HCT116 (cell line): Measurements from ENCODE around the gene ATM. TPM values are rescaled to one million over a fixed set of nuclear protein-coding genes. Genes with fewer than 3 reads are reported as not detected.

Source experiments
- ATAC-seq: fragments of 200-7000 bp; cut with Tn5 transposase; 2 replicates; pipeline ENCODE4 v1.9.1; 2020; ENCODE audit warnings: mild to moderate bottlenecking, moderate library complexity
- BruUV-seq: library from RNA; stranded (reverse); fragments of 400-500 nt; replicated peaks from 2 replicates; lab custom pipeline; 2021; lab: Mats Ljungman, UMichigan
- CTCF ChIA-PET: fragments of 300-600 bp; sonication (Branson Sonifier 250); formaldehyde crosslinking; loops from one replicate; lab custom pipeline; 2021; ENCODE audit warnings: antibody characterized with exemption; lab: Charles Lee
- POLR2A ChIA-PET: fragments of 300-600, 350-600 bp; sonication (Branson Sonifier 250); formaldehyde crosslinking; loops from one replicate; lab custom pipeline; 2021; ENCODE audit warnings: antibody characterized with exemption; lab: Charles Lee
- RAD21 ChIA-PET, 2 experiments: fragments of 300-600 bp; sonication (Branson Sonifier 250); formaldehyde crosslinking; loops; one replicate each; lab custom pipeline; 2023; ENCODE audit warnings: low total read pairs in 2 of 2; ENCODE audit not compliant: uncharacterized antibody in 2 of 2, unreplicated experiment in 2 of 2, low non-redundant PET in 1 of 2; lab: Charles Lee
- DNase-seq: peaks from one replicate; pipeline ENCODE4 v3.0.0-alpha.2; 2010; ENCODE audit warnings: low read depth, low spot score
- H2AFZ ChIP-seq: fragments of 200-600 bp; shearing (Covaris generic), sonication (generic); 2 replicates; pipeline ENCODE4 v1.6.1; 2017; ENCODE audit warnings: low read depth, mixed run types, mixed read lengths, antibody characterized with exemption, low read length; ENCODE audit not compliant: poor library complexity, severe bottlenecking
- H3K27ac ChIP-seq: 2 replicates; pipeline ENCODE4 v1.5.1; 2012; ENCODE audit warnings: low read depth, low read length
- H3K27me3 ChIP-seq: fragments of 200-600 bp; sonication (generic); 2 replicates; pipeline ENCODE4 v1.6.1; 2016; ENCODE audit warnings: mixed run types, low read length, mixed read lengths; ENCODE audit not compliant: insufficient read depth
- H3K36me3 ChIP-seq, 2 experiments: fragments of 200-500 bp in 1 of 2; fragments of 200-600 bp in 1 of 2; sonication (Bioruptor generic) in 1 of 2; sonication (generic) in 1 of 2; 2 replicates each; pipeline versions ENCODE4 v1.5.1 to v1.6.1; 2014 to 2016; ENCODE audit warnings: low read length in 2 of 2, inconsistent platforms in 1 of 2, mixed read lengths in 1 of 2, mixed run types in 1 of 2; ENCODE audit not compliant: insufficient read depth in 2 of 2, control insufficient read depth in 1 of 2
- H3K4me1 ChIP-seq, 2 experiments: fragments of 200-600 bp in 1 of 2; sonication (generic) in 1 of 2; 2 replicates each; pipeline versions ENCODE4 v1.5.1 to v1.6.1; 2012 to 2017; ENCODE audit warnings: low read length in 2 of 2, inconsistent platforms in 1 of 2, mild to moderate bottlenecking in 1 of 2, mixed read lengths in 1 of 2, mixed run types in 1 of 2, moderate library complexity in 1 of 2; ENCODE audit not compliant: insufficient read depth in 2 of 2, control insufficient read depth in 1 of 2
- H3K4me2 ChIP-seq: fragments of 200-600 bp; sonication (generic); 2 replicates; pipeline ENCODE4 v1.6.1; 2017; ENCODE audit warnings: mixed run types, low read length, mixed read lengths
- H3K4me3 ChIP-seq, 2 experiments: fragments of 200-600 bp in 1 of 2; sonication (generic) in 1 of 2; replicated peaks in 1 of 2; 2 replicates each; pipeline ENCODE4 v1.5.1; 2011 to 2016; ENCODE audit warnings: low read length in 2 of 2, control low read depth in 1 of 2, low read depth in 1 of 2, mild to moderate bottlenecking in 1 of 2, mixed read lengths in 1 of 2, mixed run types in 1 of 2
- H3K79me2 ChIP-seq: fragments of 200-600 bp; sonication (generic); 2 replicates; pipeline ENCODE4 v1.6.1; 2017; ENCODE audit warnings: mild to moderate bottlenecking, mixed run types, low read length, moderate library complexity, mixed read lengths; ENCODE audit not compliant: insufficient read depth
- H3K9ac ChIP-seq: fragments of 200-600 bp; sonication (generic); 2 replicates; pipeline ENCODE4 v1.6.1; 2016; ENCODE audit warnings: low read length, mixed read lengths
- H3K9me2 ChIP-seq: fragments of 200-600 bp; sonication (generic), shearing (Covaris generic); 2 replicates; pipeline ENCODE4 v1.6.1; 2017; ENCODE audit warnings: mixed run types, mild to moderate bottlenecking, moderate library complexity; ENCODE audit not compliant: insufficient read depth
- H3K9me3 ChIP-seq, 2 experiments: fragments of 200-500 bp in 1 of 2; fragments of 200-600 bp in 1 of 2; sonication (Bioruptor generic) in 1 of 2; sonication (generic) in 1 of 2; 2 replicates each; pipeline ENCODE4 v1.6.1; 2014 to 2017; ENCODE audit warnings: low read length in 2 of 2, mixed read lengths in 2 of 2, inconsistent platforms in 1 of 2, low read depth in 1 of 2, mild to moderate bottlenecking in 1 of 2, mixed run types in 1 of 2, moderate library complexity in 1 of 2; ENCODE audit not compliant: control insufficient read depth in 1 of 2, insufficient read depth in 1 of 2
- H4K20me1 ChIP-seq: fragments of 200-600 bp; sonication (generic), shearing (Covaris generic); 2 replicates; pipeline ENCODE4 v1.6.1; 2017; ENCODE audit warnings: mixed run types, mild to moderate bottlenecking, moderate library complexity; ENCODE audit not compliant: insufficient read depth
- ATF3 ChIP-seq: IDR thresholded peaks from 2 replicates; pipeline ENCODE4 v1.6.1; 2012
- CBX3 ChIP-seq: IDR thresholded peaks from 2 replicates; pipeline ENCODE4 v1.6.1; 2012; ENCODE audit warnings: low read depth
- CEBPB ChIP-seq: IDR thresholded peaks from 2 replicates; pipeline ENCODE4 v1.6.1; 2012; ENCODE audit warnings: low read depth
- CTCF ChIP-seq, 3 experiments: fragments of 200-600 bp in 1 of 3; sonication (generic) in 1 of 3; IDR thresholded peaks in 2 of 3; conservative IDR thresholded peaks in 1 of 3; 2 replicates each; pipeline ENCODE4 v1.5.1; 2012 to 2017; ENCODE audit warnings: low read depth in 2 of 3, low read length in 2 of 3, antibody characterized with exemption in 1 of 3, borderline replicate concordance in 1 of 3, control low read depth in 1 of 3, mild to moderate bottlenecking in 1 of 3, mixed read lengths in 1 of 3, mixed run types in 1 of 3, moderate library complexity in 1 of 3; ENCODE audit not compliant: insufficient read depth in 1 of 3
- ELF1 ChIP-seq: IDR thresholded peaks from 2 replicates; pipeline ENCODE4 v1.6.1; 2012; ENCODE audit warnings: low read depth, borderline replicate concordance
- EZH2 ChIP-seq: fragments of 200-600 bp; sonication (generic); IDR thresholded peaks from 2 replicates; pipeline ENCODE4 v1.6.1; 2017; ENCODE audit warnings: antibody characterized with exemption, mixed run types
- EZH2phosphoT487 ChIP-seq: fragments of 200-600 bp; IDR thresholded peaks from 2 replicates; pipeline ENCODE4 v1.6.1; 2018; ENCODE audit warnings: antibody characterized with exemption, borderline replicate concordance
- SIN3A ChIP-seq: IDR thresholded peaks from 2 replicates; pipeline ENCODE4 v1.6.1; 2012; ENCODE audit warnings: low read depth
- ZBTB33 ChIP-seq: IDR thresholded peaks from 2 replicates; pipeline ENCODE4 v1.6.1; 2011; ENCODE audit warnings: mild to moderate bottlenecking, low read length, moderate library complexity; ENCODE audit not compliant: insufficient replicate concordance; ENCODE audit errors: extremely low read depth
- ZFX ChIP-seq: fragments of 450-650 bp; IDR thresholded peaks from 2 replicates; pipeline ENCODE4 v1.6.1; 2017
- intact Hi-C: fragments of 100-400 bp; cut with micrococcal nuclease; formaldehyde crosslinking; loops from 2 replicates; pipeline ENCODE4 v1.10.0; 2022
- total RNA-seq: library from RNA; stranded (reverse); gene quantifications from one replicate; pipeline ENCODE4 v1.2.1, GENCODE V29; 2021; ENCODE audit not compliant: unreplicated experiment

The ATM gene
- total RNA-seq, 1 experiment from 2014 or later, result 32.2 TPM

DNA sequence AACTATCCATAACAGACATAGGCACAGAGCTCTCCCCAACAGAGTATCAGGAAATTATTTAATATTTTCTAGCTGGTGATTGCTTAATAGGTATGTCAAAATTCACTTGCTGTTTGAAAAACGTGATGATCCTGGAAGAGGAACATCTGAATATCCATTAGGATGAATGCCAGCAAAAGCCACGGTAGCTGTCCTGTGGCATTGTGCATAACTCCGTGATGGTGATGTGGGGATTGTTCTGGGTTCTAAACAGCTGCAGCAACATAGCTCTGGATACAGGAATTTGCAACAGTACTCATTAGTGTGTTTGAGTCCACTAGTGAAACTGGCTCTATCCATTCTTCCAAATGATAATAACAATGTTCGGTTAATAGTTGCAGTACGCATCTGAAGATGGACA is 165.7 kb downstream of the ATM start:
- no peak overlapping the region for H3K4me2 ChIP-seq
- H3K9me2 ChIP-seq, result no peaks in the 10 kb centered on the region
- CTCF ChIA-PET, result no interaction called here
- H4K20me1 ChIP-seq, result no peaks in the 10 kb centered on the region
- H2AFZ ChIP-seq, result no peak overlapping the region
- no peak for ATAC-seq
- H3K4me1 ChIP-seq, result no peaks in the 10 kb centered on the region
- intact Hi-C loops, result no loop called here
- RAD21 ChIA-PET, result no interaction called here
- no peak overlapping the region for H3K27ac ChIP-seq
- TF ChIP-seq ZFX, result no peak
- no peak for TF ChIP-seq ZBTB33
- no peak for TF ChIP-seq ELF1
- TF ChIP-seq EZH2, result no peak
- no TSS peak for BruUV-seq
- no peaks in the 10 kb centered on the region for H3K79me2 ChIP-seq
- no peak overlapping the region for H3K4me3 ChIP-seq
- no peak overlapping the region for H3K9ac ChIP-seq
- POLR2A ChIA-PET, result no interaction called here
- no peak for DNase-seq
- no peaks in the 10 kb centered on the region for H3K36me3 ChIP-seq
- no peaks in the 10 kb centered on the region for H3K27me3 ChIP-seq
- no peaks in the 10 kb centered on the region for H3K9me3 ChIP-seq

DNA sequence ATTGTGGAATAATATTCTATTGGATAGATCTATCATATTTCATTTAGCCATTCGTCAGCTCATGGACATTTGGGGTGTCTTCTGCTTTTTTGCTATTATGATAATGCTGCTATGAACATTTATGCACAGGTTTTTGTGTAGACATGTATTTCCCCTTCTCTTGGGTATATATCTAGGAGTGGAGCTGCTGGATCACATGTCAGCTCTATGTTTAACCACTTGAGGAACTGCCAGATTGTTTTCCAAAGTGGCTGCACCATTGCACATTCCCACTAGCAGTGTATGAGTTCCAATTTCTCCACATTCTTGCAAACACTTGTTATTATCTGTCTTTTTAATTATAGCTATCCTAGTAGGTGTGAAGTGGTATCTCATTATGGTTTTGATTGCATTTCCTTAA is 169.5 kb downstream of the ATM start:
- Histone ChIP-seq H3K9me3 (no peaks in the 10 kb centered on the region), H4K20me1 (no peaks in the 10 kb centered on the region), H3K4me2 (no peak overlapping the region), H3K27me3 (no peaks in the 10 kb centered on the region), H3K9me2 (no peaks in the 10 kb centered on the region), H3K4me1 (no peaks in the 10 kb centered on the region), H3K79me2 (no peaks in the 10 kb centered on the region), H3K4me3 (no peak overlapping the region), H2AFZ (no peak overlapping the region), H3K9ac (no peak overlapping the region), H3K36me3 (no peaks in the 10 kb centered on the region), H3K27ac (no peak overlapping the region)
- CTCF ChIA-PET, result no interaction called here
- ATAC-seq, result no peak
- RAD21 ChIA-PET, result no interaction called here
- BruUV-seq, result no TSS peak
- POLR2A ChIA-PET, result interaction anchor here (0.6 kb wide), 1 partner anchor 19 kb away, joined by 3 read pairs; no protein-coding TSS in a partner anchor
- no peak for DNase-seq
- TF ChIP-seq EZH2phosphoT487 (no peak), CBX3 (no peak), CEBPB (no peak), ATF3 (no peak), SIN3A (no peak), CTCF (IDR thresholded peaks at IDR 0.05 in 2 of 3, conservative IDR thresholded peaks at IDR 0.05 in 1 of 3; ENCODE audit: borderline replicate concordance in 1 of 3, insufficient read depth in 1 of 3, low read depth in 2 of 3, low read length in 2 of 3) (no peak)
- intact Hi-C loops, result no loop called here
